GM19438 (cell line): ENCODE data around the gene TBXT.

Experiments
- ATAC-seq: cut with Tn5 transposase; IDR thresholded peaks from one replicate; pipeline ENCODE4 v1.9.1; 2021; ENCODE audit warnings: low read depth; ENCODE audit not compliant: unreplicated experiment

The TBXT gene

GRCh38 chr6:166119116-166119911 lies 48.3 kb downstream of the TBXT start:
- no peak for ATAC-seq

- ATAC-seq, result no peak
These were observed 52.0 kb downstream of the TBXT start for GRCh38 chr6:166115609-166116008.

- ATAC-seq, result no peak
These were observed 55.1 kb downstream of the TBXT start for GRCh38 chr6:166112580-166112979.

DNA sequence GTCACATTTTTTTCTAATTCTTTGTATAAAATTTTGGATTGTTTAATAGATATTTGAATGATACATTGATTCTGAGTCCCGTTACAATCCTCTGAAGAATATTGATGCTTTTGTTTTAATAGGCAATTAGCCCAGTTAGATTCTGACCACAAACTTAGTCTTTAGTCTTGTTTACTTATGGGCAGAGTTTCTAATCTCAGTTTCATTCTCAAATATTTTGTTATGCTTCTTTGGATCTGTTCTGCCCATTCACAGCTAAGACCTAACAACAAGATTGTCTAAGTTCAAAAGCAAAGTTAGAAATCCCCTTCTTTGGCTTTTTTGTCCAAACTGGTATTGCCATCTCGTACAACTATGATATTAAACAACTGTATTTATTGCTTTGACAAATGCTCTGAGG lies 58.0 kb downstream of the TBXT start:
- no peak for ATAC-seq
